Measurements from ENCODE around the gene CTXND1.

DNA sequence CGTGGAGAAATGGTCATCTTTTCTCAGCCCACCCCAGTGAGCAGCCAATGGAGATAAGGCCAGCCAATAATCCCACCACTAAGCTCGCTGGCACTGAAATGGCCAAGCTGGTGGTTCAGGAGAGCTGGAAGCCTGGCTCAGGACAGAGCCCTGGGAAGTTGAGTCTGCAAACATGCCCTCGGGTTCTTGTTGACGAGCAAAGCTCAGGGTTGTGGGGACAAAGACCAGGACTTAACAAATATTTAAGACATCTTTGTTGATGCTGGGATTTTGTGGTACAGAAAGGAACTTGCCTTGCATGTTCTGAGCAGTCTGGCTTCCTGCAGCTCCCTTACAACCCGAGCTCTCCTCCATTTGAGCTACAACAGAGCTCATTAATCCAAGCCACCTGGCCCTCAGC, 94.8 kb downstream of the CTXND1 start:
- TF ChIP-seq, protein P1, sequence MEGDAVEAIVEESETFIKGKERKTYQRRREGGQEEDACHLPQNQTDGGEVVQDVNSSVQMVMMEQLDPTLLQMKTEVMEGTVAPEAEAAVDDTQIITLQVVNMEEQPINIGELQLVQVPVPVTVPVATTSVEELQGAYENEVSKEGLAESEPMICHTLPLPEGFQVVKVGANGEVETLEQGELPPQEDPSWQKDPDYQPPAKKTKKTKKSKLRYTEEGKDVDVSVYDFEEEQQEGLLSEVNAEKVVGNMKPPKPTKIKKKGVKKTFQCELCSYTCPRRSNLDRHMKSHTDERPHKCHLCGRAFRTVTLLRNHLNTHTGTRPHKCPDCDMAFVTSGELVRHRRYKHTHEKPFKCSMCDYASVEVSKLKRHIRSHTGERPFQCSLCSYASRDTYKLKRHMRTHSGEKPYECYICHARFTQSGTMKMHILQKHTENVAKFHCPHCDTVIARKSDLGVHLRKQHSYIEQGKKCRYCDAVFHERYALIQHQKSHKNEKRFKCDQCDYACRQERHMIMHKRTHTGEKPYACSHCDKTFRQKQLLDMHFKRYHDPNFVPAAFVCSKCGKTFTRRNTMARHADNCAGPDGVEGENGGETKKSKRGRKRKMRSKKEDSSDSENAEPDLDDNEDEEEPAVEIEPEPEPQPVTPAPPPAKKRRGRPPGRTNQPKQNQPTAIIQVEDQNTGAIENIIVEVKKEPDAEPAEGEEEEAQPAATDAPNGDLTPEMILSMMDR (IDR thresholded peaks at IDR 0.05) = no peak
- no peak for TF ChIP-seq POLR2AphosphoS5 (IDR thresholded peaks at IDR 0.05)
